ENCODE measurements around the gene FGD6.
"Not testable (repeated sequence)": the region's sequence is repeated elsewhere in the genome, so short reads cannot be mapped to it uniquely, and the experiment has no call there.

FGD6 gene

DNA sequence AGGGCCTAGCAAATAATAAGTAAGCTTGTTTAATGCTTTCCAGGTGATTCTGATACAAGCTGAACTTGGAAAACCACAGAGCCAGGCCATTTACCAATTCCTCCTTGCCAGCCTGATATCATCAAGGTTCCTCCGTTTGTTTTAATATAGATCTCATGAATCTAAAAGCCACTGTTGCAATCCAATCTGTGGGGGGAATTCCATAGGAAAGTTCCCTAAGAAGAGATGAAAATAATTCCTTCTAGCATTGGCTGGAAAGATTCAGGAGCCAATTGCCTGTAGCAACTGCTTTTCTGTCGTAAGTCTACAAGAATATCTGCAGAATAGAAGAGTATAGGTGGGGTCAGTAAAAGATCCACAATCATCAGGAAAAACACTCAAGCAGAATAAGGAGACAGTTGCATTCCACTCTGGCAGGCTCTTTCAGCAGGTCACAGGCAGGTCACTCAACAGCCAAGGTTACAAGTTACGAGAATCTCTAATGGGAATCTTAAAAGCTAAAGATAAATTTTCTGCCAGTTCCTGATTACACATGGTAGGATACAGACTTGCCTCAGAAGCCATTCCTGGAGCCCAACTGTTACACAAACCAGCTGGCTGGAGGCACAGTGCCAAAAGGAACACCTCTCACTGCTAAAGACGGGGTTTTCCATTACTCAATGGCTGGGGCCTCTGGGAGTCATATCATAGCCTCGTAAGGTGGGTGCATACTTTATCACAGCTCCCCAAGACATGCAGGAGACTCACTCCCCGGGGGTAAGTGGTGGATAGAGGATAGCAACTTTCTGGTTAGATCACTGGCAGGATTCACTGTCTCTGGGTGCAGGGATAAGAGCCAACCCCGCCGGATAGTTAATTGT lies 43.6 kb downstream of the FGD6 start:
- DNase-seq = peak; percentile 86

DNA sequence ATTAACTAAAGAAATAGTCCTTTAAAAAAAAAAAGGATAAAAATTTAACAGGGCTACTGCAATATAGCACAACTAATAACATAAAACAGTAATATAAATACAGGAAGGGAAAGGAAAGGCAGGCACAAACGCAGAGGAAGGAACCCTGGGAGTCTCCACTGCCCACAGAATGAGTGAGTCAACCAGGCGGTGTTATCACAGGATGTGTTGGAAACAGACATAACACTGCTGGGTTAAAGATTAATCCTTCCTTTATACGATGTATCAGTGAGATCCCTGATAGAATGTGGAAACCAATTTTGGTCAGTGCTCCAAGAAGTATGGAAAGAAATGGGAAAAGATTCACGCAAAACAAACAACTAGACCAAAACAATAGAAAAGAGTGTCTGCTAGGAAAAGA lies 47.9 kb downstream of the FGD6 start:
- DNase-seq = peak; percentile 98

DNA sequence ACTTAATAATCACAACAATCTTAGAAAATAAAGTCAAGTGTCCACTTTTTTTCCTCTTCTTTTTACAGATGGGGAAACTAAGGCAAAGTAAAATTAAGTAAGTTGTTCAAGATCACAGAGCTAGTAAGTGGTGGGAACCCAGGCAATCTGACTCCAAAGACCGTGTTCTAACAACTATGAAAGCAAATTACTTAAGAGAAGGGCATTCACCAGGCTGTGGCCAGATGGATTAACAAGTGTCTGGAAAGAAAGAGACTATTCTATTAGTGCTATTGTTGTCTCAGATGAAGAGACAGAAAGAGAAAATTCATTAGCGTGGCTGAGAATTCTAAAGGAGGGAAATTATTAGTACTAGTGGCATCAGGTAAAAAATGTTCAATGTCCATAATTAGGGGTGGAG lies 48.5 kb downstream of the FGD6 start:
- peak; percentile 32 for DNase-seq

DNA sequence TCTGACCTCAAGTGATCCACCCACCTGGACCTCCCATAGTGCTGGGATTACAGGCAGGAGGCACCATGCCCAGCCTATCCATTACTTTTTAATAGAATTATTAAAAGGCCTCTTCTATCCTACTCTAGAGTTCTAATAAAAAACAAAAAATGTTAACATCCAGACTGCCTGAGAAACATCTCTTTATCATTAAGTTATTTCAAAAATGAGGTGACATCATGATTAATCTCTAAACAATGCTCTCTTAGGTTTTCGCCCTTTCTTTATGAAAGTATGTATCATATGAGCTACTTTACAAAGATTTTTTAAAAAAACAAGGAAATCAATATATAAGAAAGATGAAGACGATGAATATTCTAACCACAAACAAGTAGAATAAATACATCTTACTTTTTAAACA lies 52.6 kb downstream of the FGD6 start:
- DNase-seq = no peak

DNA sequence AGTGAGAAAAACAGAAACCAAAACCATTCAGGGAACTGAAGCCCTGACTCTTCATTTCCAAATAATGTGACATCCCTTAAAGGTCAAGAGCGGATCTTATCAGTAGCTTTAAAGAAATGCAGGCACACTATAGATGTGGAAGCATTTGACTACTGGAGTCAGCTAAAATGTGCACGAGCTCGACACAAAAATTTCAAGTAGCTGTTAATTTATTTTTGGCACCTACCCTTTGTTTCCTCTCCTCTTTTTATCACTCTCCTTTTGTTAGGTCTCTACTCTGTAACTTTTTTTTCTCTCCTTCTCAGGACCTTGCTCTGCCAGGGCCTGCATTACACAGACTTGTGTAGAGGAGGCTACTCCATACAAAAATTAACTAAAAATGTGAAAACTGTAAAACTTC lies 58.3 kb downstream of the FGD6 start:
- DNase-seq = no peak

DNA sequence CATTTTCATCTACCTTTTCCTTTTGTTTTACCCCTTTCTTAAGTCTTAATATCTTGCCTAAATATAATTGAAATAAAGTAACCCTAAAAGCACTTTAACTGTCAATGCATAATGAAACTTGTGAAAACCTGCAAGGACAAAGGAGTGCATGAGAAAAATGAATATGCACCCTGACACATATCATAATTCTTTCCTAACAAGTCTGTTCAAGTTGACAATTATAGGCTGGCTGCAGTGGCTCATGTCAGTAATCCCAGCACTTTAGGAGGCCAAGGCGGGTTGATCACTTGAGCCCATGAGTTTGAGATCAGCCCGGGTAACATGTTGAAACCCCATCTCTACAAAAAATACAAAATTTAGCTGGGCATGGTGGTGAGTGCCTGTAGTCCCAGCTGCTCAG lies 65.4 kb downstream of the FGD6 start:
- no peak for DNase-seq

DNA sequence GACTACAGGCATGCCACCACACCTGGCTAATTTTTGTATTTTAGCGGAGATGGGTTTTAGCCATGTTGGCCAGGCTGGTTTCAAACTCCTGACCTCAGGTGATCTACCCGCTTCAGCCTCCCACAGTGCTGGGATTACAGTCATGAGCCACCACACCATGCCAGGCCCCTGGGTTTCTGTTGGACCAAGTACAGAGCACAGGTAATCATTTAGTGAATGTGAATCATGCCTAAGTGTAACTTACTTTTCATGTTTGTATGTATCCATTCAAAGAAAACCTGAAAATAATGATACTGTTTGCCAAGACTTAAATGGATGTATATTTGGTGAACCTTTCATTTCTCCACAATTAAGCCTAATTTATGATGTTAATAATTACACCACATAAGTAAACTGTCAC lies 65.9 kb downstream of the FGD6 start:
- no peak for DNase-seq

DNA sequence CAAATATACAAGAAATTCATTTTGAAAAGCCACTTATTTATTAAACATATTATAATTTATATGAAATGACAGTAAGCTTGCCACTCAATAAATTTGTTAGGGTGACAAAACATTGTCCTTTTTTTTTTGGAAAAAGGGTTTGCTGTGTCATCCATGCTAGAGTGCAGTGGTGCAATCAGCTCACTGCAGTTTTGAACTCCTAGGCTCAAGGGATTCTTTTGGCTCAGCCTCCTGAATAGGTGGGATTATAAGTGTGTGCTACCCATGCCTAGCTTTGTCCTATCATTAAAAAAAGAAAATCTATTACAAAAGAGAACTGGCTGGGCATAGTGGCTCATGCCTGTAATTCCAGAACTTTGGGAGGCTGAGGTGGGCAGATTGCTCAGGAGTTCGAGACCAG lies 66.8 kb downstream of the FGD6 start:
- DNase-seq = no peak

DNA sequence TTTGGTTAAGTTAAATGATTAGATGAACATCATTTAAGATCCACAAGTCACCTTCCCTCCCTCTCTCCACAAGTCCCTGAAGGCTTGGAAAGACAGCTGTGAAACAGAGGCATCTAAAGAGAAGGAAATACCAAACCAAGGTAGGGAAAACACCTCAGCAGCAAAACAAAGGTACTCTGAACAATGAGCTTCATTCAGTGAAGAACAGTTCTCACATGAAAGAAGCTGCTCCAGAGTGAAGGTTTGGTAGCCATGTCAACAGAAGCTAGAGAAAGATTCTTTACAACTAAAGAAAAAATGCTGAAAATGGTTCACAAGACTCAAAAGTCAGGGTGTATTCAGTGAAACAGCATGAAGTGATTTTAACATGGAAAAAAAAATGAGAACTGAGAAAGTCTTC lies 69.4 kb downstream of the FGD6 start:
- no peak for DNase-seq

DNA sequence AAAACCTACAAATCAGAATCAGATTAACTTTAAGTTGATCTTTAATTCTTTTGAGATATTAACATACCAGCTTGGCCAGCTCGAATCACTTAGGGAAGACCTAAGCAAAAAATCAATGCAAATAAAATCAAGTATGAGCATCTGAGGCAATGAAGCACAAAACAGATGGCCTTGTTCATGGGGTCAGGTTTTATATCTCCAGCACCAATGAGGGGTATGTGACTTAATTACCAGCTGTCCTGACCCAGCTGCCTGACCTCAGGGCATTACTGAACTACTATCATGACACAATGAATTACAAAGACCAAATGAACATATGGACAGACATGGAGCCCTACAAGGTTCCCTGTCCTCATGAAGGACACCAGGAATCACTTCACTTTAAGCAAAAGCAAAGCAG lies 70.5 kb downstream of the FGD6 start:
- DNase-seq = no peak

DNA sequence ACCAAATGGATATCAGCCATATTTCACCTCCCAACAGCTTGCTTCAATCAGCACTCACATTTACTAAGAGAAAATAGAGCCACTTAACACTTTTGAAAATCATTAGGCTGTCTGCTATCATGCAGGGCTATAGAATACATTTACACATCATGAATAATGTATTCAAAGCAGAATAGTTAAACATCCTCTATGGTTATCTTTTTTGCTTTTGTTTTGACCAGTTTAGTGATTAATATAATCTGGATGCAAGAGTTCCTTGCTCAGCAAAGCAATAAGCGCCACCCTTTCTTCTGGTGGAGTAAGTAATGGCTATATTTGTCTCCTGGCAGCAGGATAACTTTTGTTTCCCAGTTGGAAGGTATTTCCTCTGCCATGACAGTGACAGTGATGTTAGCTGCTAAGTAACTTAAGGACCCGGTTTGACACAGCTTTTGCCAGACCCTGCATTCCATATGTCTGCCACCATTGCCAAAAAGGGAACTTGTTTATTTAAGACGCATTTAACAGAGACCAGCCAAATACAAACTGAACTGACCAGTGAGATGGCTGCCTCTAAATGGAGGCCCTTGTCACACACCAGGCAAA lies 73.6 kb downstream of the FGD6 start:
- DNase-seq = no peak

DNA sequence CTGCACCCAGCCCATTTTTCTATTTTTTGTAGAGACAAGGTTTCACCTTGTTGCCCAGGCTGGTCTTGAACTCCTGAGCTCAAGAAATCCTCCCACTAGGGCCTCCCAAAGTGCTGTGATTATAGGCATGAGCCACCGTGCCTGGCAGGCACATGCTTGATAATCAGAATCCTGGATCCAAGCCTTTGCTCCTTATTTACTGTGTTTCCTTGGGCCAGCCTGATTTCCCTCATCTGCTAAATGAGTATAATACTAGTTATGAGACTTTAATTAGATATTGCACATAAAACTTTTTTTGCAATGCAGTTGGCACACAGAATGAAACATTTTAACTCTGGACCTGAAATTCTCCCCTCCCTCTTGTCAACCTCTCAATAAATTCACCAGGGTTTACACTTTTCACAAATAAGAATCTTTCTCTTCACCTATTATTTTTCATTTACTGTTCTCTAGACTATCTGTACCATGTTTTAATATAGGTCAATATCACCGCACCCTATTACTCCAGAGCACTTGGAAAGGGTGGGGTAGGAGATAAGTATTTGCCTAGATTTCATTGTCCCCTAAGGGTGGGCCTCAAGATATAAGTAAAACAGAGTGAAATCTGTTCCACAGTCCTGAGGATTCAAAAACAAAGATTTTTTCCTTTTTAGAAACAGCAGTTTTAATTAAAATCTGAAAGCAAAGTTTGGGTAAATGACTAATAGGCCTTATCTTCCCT lies 74.7 kb downstream of the FGD6 start:
- no peak for DNase-seq

DNA sequence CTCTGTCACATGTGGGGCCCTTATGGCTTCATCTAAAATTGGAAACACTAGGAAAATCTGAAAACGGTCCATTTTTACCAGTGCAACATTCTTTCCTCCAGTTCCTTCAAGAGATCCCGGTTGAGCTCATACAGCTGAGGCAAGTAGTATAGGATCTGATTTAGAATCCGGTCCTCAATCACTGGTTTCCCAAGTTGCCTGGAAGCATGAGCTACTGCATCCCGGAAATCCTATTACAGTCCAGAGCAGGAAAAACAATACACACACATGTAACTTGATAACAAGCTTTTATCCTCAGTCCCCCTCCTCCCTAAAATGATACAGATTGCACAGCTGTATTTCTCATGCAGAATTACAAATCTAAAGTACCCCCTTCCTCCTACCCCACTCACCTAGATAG lies 76.0 kb downstream of the FGD6 start:
- DNase-seq = no peak

DNA sequence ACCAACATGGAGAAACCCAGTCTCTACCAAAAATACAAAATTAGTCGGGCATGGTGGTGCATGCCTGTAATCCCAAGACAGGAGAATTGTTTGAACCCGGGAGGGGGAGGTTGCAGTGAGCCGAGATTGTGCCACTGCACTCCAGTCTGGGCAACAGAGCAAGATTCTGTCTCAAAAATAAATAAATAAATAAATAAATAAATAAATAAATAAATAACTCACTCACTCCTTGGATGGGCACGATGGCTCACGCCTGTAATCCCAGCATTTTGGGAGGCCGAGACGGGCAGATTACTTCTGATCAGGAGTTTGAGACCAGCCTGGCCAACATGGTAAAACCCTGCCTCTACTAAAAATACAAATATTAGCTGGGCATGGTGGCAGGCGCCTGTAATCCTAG lies 79.2 kb downstream of the FGD6 start:
- DNase-seq = not testable (repeated sequence)

DNA sequence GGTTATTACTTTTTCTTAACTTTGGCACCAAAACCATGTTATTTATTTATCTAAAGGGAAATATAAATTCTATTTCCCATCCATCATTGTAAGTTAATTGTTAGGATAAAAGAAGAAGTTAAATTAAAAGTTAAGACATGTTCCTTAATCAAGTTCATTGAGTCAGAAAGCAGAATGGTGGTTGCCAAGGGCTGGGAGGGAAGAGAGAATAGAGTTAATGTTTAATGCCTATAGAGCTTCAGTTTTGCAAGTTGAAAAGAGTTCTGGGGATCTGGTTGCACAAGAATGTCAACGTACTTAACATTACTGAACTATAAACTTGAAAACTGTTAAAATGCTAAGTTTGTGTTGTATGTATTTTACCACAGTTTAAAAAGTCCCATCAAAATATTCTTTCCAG lies 80.7 kb downstream of the FGD6 start:
- peak; percentile 44 for DNase-seq

DNA sequence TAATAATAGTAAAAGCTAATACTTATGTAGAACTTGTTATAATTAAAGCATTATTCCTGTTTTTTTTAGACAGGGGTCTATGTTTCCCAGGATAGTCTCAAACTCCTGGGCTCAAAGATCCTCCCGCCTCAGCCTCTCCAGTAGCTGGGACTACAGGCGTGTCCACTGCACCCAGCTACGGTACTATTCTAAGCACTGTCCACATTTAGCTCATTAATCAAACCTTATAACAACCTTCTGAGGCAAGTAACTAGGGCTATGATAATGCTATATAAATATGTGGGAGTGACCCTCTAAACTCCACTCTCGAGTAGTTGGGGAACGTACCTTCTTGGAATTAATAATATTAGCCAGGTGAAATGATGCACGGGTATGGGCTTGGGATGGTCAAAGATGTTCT lies 83.2 kb downstream of the FGD6 start:
- DNase-seq = no peak

DNA sequence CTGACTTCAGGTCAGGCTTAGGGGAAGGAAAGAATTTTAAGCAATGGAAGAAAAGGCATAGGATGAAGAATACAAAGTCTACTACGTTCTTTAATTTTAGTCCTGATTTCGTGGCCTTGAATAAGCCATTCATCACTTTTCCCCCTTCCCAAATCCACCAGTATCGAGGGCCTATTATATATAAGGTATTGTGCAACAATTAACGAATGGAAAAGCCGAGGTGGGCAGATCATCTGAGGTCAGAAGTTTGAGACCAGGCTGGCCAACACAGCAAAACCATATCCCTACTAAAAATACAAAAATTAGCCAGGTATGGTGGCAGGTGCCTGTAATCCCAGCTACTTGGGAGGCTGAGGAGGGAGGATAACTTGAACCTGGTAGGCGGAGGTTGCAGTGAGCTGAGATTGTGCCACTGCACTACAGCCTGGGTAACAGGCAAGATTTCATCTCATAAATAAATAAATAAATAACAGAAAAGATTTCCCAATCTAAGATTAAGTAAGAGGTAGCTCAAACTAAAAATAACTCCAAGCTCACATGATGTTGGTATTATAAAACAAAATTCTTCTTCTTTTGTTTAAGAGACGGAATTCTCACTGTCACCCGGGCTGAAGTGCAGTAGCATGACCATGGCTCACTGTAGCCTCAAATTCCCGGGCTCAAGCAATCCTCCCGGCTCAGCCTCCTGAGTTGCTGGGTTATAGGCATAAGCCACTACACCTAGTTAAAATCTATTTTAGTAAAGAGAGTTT lies 85.5 kb downstream of the FGD6 start:
- no peak for DNase-seq

DNA sequence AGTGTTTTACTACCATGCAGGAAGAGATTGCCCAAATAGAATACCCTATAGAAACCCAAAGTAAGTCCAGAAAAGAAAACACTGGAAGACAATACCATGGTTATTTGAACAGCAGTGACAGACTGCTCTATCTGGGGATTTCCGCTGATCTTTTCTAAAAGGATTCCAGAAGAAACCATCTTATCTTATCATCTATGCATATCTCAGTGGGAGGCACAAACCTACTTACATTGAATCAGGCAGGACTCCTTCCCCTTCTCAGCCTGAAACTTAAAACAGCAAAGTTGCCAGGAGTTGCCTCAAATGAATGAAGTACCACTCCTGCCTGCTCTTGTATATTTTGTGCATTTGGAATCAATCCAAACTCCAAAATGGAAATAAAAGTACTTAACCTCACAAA lies 87.2 kb downstream of the FGD6 start:
- no peak for DNase-seq

DNA sequence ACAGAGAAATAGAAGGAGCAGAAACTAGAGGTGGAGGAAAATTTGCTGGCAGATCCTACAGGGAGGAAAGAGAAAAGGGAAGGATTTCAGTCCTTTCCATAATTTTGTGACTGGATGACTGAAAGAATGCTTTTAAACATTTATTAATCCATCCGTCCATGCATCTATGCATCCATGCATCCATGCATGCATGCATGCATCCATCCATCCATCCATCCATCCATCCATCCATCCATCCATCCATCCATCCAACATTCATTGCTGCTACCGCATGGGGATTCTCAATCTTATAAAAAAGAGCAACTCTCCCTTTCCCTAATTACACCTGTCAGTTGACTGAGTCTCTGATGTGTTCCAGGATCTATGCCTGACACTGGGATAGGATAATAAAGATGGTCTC lies 88.2 kb downstream of the FGD6 start:
- no peak for DNase-seq

DNA sequence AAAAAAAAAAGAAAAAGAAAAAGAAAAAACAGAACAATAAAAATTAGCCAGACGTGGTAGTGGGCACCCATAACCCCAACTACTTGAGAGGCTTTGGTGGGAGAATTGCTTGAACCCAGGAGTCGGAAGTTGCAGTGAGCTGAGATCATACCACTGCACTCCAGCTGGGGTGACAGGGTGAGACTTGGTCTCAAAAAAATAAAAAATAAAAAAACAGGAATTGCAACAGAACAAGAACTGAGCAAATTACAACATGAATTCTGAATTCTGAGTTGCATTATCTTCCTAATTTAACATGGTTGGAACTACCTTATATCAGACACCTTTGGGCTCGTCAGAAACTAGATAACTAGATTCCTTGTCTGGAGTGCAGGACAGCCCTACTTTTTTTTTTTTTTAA lies 90.5 kb downstream of the FGD6 start:
- DNase-seq = no peak

DNA sequence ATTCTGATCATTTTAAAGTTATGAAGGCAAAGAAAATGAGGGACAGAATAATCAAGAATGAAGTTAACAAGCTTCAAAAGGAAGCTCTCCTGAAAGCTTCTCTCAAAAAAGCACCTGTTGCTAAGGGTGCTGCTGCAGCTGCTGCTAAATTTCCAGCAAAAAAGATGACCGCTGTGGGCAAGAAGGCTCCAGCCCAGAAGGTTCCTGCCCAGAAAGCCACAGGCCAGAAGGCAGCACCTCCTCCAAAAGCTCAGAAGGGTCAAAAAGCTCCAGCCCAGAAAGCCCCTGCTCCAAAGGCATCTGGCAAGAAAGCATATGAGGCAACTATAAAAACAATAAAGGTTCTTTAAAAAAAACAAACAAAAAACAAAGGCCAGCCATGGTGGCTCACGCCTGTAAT lies 91.2 kb downstream of the FGD6 start:
- DNase-seq = no peak

DNA sequence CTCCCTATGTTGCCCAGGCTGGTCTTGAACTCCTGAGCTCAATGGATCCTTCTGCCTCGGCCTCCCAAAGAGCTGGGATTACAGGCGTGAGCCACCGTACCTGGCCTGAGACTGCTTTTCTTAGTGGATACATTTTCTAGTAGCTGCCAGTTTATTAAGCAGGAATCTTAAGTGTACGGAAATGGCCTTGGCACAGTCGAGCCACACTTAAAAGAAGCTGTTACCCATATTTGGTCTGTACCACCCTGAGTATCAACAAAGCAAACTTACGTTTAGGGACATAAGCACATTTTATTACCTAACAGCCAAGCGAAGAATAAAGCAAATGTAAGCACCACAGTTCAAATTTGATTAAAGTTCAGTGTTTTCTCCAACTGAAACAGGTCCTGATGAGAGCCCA lies 93.2 kb downstream of the FGD6 start:
- DNase-seq = no peak

DNA sequence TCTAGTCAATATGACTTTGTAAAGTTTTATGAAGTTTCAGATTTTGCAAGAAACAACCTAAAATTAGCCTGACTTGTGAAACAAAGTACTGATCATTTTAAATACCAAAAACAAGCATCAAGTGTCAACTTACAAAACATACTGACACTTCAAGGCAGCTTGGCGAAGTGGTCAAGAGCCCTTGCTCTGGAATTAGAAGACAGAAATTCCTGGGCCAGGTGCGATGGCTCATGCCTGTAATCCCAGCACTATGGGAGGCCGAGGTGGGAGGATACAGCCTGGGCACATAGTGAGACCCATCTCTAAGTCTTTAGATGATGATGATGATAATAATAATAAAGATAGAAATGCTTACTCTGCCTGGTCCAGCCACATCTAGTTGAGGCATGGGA lies 98.5 kb downstream of the FGD6 start:
- DNase-seq = no peak

All from kidney glomerular epithelial cell (primary cell).